ENCODE data around the gene ATP2B3.

ATP2B3 gene

DNA sequence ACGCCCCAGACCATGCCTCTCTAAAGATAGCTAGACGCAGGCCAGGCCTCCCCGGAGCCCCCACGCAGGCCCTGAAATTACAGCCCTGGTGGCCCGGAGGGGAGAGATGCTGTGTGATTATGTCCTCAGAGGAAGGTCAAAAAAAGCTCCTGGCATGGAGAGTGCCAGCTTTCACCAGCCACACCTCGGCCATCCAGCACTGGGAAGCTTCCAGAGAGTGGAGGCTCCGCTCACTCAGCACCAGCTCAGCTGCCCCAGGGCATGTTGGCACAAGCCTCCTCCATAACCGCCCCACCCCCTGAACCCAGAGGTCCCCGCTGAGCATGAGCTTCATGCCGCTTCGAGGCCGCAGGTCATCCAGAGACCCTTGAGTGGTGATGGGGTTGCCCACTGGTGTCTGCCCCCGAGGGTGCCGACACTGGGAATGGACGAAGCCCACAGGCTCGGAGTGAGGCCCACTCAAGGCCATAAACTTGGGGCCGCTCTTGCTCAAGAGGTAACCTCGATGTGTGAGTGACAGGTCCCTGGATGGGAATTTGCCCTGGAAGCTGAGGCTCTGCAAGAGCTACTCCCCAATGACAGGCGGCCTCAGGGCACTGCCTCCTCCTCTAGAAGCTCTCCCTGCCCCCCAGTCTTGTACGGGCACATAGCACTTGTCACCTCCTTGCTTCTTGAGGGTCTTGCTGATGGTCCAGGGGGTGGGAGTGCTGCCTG, 27.1 kb upstream of the ATP2B3 start:
- no peak for DNase-seq

DNA sequence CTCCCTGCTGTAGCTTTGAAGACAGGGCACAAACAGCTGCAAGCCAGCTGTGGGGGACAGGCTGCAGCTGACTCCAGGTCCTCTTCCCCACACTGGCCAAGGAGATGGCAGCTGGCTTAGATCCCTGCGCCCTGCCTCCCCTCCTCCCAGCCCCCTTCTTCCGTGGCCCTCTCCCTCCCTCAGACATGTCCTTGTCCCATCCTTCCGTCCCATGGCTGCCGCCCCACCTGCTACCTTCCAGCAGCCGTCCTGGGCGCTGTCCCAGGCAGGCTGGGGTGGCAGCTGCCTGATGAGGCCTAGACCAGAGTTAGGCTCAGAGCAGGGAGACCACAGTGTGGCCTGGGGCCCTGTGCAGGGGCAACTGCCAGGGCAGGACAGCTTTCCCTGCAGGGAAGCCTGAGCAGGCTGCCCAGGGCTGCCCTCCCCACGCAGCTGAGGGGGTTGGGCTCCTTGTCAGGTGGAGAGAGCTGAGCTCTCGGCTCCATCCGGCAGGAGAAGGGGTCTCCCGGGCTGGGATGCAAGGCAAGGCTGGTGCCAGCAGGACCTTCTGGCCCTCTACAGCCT, 26.0 kb upstream of the ATP2B3 start:
- no peak for DNase-seq

DNA sequence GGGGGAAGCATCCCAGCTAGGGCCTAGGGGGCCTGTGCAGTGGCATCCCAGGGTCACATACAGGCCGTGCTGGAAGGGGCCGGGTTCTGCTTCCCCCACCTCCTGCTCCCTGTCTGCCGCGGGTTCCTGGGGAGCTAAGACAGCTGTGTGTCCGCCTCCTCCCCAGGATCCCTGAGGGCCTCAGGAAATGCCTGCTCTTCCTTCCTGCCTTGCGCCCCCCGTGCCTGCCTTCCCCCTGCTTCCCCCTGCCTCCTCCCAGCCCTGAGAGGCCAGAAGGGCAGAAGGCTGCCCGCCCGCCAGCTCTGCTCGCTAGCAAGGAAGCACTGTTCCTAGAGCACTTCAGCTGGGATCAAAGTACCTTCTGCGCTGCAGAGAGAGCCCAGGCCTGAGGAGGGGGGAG, 25.5 kb upstream of the ATP2B3 start:
- DNase-seq, result no peak

DNA sequence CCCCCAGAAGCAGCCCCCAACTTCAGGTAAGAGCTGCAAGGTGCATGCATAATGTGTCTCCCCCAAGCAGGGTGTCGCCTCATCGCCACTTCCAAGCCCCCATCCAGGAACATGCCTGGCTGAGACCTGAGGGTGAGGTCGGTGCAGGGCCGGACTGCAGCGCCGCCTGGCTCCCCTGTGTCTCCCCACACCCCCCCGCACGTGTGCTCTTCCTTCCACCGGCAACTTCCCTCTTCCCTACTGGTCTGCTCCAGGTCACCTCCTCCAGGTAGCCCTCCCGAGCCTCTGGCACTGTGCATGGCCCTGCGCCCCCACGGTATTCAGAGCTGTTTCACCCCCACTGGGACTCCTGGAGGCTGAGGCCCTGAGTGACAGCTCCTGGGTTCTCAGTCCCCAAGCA, 24.9 kb upstream of the ATP2B3 start:
- no peak for DNase-seq

DNA sequence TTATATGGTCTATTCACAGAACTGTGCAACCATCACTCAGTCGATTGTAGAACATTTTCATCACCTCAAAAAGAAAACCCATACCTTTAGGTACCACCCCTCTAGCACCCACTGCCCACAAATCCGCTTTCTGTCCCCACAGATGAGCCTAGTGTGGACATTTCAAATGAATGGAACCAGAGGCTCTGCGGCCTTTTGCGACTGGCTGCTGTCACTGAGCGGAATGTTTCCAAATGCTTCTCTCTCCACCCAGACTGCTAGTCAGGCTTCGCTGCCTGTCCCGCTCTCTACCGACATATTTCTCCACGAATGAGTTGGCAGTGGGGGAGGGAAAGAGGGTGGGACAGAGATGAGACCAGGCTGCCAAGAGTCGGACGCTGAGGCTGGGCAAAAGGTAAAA, 24.4 kb upstream of the ATP2B3 start:
- DNase-seq, result no peak

DNA sequence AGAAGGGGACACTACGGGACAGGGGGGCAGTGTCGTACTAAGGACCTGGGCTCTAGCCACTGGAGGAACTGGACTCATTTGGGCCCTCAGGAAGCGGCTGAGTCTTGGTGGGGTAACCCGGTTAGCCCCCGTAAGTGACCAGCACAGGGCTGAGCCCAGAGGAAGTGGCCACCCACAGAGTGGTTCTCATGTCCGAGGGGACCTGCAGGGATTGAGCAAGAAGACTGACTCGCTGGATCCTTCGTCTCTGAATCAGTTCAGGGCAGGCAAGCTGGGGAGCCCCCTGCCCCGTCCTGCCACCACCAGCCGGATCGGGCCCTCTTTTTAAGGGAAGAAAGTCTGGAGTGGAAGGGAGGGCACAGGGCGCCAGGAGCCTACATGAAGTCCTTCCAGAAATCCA, 23.4 kb upstream of the ATP2B3 start:
- no peak for DNase-seq

DNA sequence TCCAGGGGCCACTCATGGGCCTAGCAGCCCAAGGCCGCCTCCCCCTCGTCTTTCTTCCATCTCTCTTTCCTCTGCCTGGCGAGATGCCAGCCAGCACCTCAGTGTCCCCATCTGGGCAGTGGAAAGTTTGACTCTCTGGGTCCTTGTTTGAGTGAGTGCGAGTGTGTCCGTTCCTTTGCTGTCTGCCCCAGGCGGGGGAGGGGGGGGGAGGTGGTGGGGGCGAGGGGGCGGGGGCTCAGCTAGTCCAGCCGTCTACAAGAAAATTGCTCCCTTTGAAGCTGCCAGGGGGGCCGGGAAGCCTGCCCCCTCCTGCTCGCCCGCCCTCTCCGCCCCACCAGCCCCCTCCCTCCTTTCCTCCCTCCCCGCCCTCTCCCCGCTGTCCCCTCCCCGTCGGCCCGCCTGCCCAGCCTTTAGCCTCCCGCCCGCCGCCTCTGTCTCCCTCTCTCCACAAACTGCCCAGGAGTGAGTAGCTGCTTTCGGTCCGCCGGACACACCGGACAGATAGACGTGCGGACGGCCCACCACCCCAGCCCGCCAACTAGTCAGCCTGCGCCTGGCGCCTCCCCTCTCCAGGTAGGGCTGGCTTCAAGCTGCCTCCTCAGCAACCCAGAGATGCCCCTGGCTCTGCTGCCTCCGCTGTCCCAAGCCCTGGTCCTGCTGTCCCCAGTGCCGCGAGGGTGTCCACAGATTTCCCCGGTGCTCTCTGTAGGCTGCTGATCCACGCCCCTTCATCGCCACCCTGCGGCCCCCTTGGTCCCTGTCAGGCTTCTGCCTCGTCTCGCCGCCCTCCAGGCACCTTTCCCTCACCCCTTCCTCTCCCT, 22.7 kb upstream of the ATP2B3 start, which contains the start of gene BGN:
TSS of gene BGN (plus strand) at position 440 of the 821 bp plus-strand sequence. CDS start 9,652 bp downstream, outside the sequence.
- no peak for DNase-seq

DNA sequence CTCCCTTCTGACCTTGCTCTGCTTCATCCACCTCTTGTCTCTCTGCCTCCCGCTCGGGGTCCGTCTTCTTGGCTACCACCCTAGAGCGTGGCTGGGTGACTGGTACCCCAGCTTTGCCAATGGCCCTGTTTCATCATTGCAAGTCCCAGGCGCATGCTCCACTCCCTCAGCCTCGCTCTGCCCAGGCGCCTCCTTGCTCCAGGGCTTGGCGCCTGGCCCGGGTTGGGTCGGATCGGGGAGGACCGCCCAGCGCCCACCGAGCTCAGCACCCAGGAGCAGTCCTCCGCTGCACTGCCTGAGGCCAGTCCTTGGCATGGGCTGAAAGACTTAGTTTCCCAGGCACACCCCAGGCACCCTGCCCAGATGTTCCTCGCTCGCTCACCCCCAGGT, 22.1 kb upstream of the ATP2B3 start:
- no peak for DNase-seq

DNA sequence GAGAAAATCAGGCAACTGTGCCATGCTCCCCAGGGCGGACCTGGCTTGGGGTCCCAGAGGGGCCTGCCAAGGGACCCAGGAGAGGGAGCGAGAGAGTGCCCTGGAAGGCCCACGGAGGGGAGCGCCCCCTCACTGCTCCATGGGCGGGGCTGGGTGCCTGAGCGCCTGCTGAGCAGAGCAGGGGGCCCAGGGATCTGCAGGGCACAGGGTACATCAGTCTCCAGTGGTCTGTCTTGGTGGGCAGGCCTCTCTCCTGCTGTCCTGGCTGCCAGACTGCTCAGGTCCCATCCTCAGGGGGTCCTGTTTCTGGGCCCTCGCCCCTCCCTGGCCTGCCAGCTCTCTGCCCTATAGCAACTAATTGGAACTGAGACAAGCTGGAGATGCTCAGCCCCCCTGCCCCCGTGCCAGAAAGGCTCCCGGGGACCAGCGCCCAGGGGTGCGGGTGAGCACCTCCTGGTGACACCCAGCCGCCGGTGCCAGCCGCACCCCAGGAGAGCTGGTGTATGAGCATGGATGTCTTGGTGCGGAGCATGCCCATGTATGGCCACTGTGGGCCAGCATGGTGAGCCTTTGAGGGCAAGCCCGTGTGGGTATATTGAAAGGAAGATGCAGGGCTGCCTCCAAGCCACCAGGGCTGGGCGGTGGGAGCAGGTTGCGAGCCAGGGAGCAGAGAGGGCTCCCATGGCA, 21.4 kb upstream of the ATP2B3 start:
- DNase-seq, result no peak

DNA sequence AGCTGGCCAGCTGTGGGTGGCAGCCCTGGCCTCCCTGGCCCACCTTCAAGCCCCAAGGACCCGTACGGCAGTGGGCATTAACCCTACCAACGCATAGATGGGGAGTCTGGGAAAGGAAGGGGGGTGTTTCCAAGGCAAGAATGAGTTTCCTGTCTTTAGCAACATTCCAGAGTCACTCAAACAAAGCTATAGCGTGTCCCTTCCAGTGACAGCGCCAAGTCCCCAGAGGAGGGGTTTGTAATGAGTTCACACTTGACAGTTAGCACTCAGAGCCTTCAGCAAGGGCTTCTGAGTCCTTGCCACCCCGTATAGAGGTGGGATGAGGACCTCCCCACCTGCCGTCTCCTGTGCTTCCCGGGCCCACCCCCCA, 20.9 kb upstream of the ATP2B3 start:
- no peak for DNase-seq

DNA sequence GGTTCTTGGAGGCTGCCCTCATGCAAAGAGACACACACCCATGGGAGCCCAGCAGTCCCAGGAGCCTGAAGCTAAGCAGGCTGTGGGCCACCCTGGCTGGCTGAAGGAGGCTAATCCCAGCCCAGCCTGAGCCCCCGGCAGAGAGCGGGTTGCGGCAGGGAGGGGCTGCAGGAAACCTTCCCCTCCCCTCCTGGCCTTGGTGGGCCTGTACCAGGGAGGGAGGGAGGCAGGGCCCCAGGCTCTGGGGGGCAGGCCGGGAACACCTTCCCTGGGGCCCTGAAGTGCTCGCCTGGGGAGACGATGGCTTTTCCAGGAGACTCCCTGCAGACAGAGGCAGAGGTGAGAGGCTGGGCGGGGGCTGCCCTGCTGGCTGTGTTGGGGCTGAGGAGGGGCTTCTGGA, 19.0 kb upstream of the ATP2B3 start:
- DNase-seq, result no peak

DNA sequence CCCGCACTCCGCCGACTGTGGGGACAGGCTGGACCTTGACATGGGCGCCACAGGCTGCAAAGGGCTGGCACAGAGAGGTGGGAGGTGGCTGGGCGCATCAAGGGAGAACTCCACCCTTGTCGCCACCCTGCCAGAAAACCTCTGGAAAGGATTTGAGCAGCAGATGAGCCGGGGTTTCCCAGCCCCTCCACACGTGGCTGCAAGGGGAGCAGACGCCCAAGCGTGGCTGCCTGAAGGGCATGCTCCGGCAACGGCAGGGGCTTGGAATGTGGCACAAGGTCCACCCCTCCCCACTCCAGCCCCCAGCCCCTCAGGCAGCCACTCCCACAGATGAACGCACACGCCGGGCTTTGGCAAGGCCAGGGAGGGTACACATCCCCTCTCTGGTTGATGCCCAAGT, 18.1 kb upstream of the ATP2B3 start:
- DNase-seq, result no peak

DNA sequence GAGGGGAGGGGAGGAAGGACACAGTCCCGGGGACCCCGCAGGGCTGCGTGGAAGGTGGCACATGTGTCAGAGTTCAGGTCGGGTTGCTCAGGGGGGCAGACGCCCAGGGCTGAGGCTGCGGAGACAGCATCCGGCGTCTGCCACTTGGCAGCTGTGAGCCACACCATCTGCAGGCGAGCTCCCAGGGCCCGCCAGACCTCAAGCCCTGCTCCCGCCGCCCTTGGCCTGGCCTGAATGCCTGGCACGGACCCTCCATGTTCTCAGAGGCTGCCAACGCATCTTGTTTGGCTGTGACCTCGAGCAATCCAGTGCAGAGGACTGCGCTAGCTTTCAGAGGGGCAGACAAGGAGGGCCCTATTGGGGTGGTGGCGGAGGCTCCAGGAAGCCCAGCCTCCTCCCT, 17.6 kb upstream of the ATP2B3 start:
- DNase-seq, result no peak

DNA sequence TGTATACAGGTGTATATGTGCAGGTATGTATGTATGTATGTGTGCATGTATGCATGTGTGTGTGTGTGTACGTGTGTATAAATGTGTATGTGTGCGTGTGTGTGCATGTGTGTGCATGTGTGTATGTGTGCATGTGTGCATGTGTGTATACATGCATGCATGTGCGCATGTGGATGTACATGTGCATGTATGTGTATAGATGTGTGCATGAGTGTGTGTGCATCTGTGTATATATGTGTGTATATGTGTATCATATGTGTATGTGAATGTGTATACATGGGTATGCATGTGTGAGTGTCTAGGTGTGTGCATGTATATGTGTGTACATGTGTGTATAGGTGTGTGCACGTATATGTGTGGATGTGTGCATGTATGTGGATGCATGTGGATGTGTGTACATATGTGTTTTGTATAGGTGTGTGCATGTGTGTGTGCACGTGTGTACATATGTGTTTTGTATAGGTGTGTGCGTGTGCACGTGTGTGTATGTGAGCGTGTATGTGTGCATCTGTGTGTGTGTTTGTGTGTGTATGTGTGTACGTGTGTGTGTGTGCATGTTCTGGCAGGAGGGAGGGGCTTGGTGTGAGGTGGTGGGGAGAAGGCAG, 16.7 kb upstream of the ATP2B3 start:
- DNase-seq, result no peak

DNA sequence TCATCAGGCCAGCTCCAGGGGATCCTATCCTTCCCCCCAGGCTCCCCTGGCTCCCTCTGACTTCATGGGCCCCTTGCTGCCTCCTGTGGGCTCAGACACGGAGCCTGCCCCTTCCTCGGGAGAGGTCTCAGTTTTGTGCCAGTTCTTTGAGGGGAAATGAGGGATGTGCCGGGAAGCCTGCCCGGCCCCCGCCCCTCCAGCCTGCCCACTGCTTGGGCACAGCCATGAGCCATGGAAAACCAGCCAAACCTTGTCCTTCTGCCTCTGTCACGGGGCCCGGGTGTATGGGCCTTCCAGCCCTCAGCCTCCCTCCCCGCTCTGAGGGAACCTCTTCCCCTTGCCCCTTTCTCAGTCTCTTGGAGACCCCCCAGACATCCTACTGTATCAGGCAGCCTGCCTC, 15.9 kb upstream of the ATP2B3 start:
- no peak for DNase-seq

DNA sequence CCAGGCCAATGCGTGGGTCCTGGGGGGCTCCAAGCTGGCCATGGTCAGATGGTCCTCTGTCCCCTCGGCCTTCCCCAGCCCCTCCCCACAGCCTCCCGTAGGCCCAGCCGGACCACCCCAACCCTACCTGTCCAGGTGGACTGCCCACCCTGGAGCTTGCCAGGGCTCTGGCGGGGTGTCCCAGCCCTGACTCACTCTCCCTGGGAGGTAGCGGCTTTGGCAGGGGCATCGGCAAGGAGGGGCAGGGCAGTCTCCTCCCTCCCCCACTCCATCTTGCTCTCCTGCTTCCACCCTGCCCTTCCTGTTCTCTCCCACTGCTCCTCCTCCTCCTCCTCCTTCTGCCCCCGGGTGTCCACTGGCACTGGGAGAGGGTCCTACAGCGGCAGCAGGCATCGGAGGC, 15.3 kb upstream of the ATP2B3 start:
- DNase-seq, result no peak

DNA sequence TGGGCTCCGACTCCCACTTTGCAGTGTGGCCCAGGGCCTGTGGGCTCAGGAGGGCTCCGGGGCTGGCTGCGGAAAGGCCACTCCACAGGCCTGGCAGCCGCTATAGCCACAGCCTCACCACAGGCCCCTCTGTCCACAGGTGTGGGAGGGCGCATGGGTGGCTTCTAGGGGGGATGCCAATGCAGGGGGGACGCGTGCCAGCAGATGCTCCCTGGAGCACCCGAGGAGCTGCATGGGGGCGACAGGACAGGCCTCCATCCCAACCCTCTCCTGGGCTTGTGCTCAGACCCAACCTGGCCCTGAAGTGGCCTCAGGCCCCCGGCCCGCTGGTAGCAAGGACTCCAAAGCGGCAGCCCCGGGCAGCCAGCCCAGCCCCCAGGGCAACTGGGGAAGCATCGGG, 14.6 kb upstream of the ATP2B3 start:
- no peak for DNase-seq

DNA sequence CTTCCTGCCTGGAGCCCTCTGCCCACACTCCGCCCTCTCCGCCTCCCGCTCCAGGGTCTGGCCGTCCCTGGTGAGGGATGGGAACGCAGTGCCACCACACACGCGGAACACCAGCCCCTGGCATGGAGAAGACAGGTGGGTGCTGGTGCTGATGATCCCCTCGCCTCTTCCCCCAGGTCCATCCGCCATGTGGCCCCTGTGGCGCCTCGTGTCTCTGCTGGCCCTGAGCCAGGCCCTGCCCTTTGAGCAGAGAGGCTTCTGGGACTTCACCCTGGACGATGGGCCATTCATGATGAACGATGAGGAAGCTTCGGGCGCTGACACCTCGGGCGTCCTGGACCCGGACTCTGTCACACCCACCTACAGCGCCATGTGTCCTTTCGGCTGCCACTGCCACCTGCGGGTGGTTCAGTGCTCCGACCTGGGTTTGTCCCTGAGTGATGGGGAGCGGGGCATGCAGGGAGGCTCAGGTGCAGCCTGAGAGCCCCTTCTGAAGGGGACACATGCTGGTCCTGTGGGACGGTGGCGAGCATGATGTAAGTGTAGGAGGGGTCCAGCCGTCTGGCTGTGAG, 12.9 kb upstream of the ATP2B3 start:
- DNase-seq, result no peak

DNA sequence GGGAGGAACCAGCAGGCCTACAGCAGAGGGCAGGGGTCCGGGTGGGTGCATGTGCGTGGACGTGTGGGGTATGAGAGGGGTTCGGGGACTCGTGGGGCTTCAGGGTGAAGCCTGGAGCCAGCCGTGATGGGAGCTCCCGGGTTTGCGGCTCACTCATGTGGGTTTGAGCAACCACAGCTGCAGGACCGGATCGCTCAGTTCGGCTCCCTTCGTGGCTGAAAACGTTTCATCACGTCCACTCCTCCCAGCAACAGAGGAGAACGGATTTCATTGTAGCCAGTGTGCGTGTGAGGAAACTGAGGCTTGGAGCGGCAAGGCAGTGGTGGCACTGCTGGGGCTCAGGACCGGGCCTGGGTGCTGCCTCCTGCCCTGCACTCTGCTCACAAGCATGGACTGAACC, 12.1 kb upstream of the ATP2B3 start:
- DNase-seq, result no peak

DNA sequence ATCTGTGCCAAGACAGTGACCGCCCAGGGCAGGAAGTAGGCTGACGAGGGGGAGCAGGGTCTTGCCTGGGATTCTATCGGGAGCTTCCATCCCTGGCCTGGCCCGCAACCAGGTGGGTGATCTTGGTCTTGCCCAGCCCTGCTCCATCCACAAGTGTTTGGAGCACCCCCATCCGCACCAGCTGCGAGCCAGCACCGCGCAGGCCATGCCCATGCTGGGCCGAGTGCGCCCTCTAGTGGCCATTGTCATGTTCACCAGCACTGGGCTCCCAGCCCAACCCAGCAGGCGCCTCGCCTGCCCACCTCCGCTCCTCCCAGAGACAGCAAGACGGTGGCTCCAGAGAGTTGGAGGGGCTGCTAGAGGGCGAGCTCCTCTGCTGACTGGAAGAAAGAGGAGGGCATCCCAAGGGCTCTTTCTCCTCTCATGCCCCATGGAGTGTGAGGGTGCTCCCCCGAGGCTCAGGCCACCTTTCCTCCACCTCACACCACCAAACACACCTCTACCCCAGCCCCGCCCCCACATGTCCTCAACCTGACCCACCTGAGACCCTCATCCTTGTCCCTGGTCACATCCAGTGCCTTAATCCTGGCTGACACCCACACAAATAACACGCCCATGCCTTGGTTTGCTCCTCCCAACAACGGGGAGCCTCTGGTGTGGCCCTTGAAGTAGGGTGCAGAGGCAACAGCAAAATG, 9.8 kb upstream of the ATP2B3 start:
- DNase-seq, result peak; percentile 80

DNA sequence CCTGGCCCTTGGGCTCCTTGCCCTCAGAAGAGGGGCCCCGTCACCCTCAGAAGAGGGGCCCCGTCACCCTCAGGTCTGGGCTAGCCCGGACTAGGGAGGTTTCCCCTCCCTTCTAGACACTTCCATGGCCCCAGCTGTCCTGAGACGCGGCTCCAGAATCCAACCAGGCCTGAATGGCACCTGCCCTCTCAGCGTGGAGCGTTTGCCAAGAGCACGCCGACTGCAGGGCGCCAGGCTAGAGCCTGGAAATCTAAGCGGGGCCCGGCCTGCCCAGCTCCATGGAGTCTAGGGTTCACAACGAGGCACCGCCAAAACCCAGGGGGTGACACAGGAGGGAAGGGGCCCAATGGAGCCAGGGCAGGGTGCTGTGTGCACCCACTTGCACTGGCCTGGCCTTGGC, 7.8 kb upstream of the ATP2B3 start:
- DNase-seq, result no peak

DNA sequence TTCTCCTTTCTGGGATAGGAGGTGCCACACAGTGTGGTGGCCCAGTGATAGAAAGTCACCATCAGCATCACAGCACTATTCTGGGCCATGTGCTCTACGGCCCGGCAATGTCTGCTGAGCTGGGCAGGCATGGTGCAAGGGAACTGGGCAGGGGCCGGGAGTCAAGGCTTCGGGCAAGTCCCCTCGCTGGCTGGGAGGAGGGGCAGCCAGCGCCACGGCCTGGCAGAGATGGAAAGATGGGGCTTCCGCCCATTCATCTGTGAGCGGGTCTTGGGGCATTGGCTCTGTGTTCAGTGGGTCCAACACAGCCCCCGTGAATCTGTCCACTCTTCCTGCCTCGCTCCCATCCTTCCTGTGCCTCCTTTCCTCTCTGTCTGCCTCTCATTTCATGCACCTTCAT, 7.1 kb upstream of the ATP2B3 start:
- DNase-seq, result no peak

Measured in NCI-H1105 treated with DMSO at 0.1 percent for 48 hours (cell line).